GM18867 (cell line): ENCODE measurements around the gene SRSF7.
"Not testable (repeated sequence)": the region's sequence is repeated elsewhere in the genome, so short reads cannot be mapped to it uniquely, and the experiment has no call there.

ENCODE experiments used
- ATAC-seq: cut with Tn5 transposase; IDR thresholded peaks from one replicate; pipeline ENCODE4 v1.9.1; 2021; ENCODE audit warnings: mild to moderate bottlenecking, moderate library complexity; ENCODE audit not compliant: unreplicated experiment

Gene SRSF7

GRCh38 chr2:38734299-38735058 lies 16.7 kb downstream of the SRSF7 start:
- ATAC-seq, result no peak

- no peak for ATAC-seq
Measured at GRCh38 chr2:38733300-38733971, 17.7 kb downstream of the SRSF7 start.

GRCh38 chr2:38731684-38732221 lies 19.4 kb downstream of the SRSF7 start:
- no peak for ATAC-seq

GRCh38 chr2:38731090-38731489 lies 20.1 kb downstream of the SRSF7 start:
- no peak for ATAC-seq

GRCh38 chr2:38728694-38729093 lies 22.5 kb downstream of the SRSF7 start:
- ATAC-seq, result no peak

GRCh38 chr2:38727661-38728060 lies 23.5 kb downstream of the SRSF7 start:
- ATAC-seq, result no peak

- peak; percentile 75 for ATAC-seq
Measured at GRCh38 chr2:38723173-38723572, 28.0 kb downstream of the SRSF7 start.

- peak; percentile 31 for ATAC-seq
Measured at GRCh38 chr2:38722271-38723061, 28.7 kb downstream of the SRSF7 start.

- no peak for ATAC-seq
Measured at GRCh38 chr2:38720613-38721241, 30.4 kb downstream of the SRSF7 start.

- no peak for ATAC-seq
Measured at GRCh38 chr2:38719706-38720105, 31.5 kb downstream of the SRSF7 start.

GRCh38 chr2:38718601-38719000 lies 32.6 kb downstream of the SRSF7 start:
- ATAC-seq, result no peak

GRCh38 chr2:38716185-38716584 lies 35.0 kb downstream of the SRSF7 start:
- no peak for ATAC-seq

GRCh38 chr2:38714941-38715340 lies 36.2 kb downstream of the SRSF7 start:
- ATAC-seq, result not testable (repeated sequence)

- no peak for ATAC-seq
Measured at GRCh38 chr2:38713338-38713737, 37.8 kb downstream of the SRSF7 start.

GRCh38 chr2:38712871-38713270 lies 38.3 kb downstream of the SRSF7 start:
- no peak for ATAC-seq

GRCh38 chr2:38712413-38712812 lies 38.7 kb downstream of the SRSF7 start:
- ATAC-seq, result no peak

- no peak for ATAC-seq
Measured at GRCh38 chr2:38711558-38711957, 39.6 kb downstream of the SRSF7 start.

GRCh38 chr2:38709567-38710194 lies 41.5 kb downstream of the SRSF7 start:
- peak; percentile 84 for ATAC-seq

GRCh38 chr2:38708900-38709566 lies 42.1 kb downstream of the SRSF7 start:
- no peak for ATAC-seq

- not testable (repeated sequence) for ATAC-seq
Measured at GRCh38 chr2:38708491-38708890, 42.7 kb downstream of the SRSF7 start.
